RCC 7860 (cell line): ENCODE results near the gene PIP4K2C.

Source experiments
- DNase-seq: peaks from one replicate; pipeline ENCODE4 v3.0.0-alpha.2; 2015; ENCODE audit warnings: low spot score
- FAIRE-seq: peaks from 2 replicates; lab custom pipeline; 2012; peaks lifted over from hg19 to GRCh38; lab: Jason Lieb, UNC

PIP4K2C gene

DNA sequence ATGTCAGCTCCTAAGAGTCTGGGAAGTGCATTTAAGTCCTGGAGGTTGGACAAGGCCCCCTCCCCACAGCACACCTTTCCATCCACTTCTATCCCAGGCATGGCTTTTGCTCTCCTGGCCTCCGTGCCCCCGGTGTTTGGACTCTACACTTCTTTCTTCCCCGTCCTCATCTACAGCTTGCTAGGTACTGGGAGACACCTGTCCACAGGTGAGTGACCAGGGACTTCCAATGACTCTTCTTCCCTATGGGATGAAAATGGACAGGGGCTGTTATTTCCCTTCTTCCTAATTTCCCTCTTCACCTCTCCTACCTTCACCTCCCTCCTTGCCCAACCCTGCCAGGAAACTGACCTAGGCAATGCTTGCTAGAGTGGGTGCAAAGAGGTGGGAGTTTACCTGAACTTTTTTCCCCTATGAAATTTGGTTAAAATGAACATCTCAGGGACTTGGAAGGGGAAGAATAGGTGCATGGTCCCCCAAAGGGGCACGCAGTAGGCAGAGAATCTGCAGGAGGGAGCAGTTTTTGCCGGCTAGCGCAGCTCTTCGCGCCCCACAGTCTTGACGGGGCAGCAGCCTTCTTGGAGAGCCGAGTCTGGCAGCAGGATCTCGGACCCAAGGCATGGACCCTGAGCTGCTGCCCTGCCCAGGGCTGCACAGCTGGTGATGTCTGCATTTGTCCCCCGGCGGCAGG is 29.4 kb downstream of the PIP4K2C start:
- no peak for FAIRE-seq
- no peak for DNase-seq

DNA sequence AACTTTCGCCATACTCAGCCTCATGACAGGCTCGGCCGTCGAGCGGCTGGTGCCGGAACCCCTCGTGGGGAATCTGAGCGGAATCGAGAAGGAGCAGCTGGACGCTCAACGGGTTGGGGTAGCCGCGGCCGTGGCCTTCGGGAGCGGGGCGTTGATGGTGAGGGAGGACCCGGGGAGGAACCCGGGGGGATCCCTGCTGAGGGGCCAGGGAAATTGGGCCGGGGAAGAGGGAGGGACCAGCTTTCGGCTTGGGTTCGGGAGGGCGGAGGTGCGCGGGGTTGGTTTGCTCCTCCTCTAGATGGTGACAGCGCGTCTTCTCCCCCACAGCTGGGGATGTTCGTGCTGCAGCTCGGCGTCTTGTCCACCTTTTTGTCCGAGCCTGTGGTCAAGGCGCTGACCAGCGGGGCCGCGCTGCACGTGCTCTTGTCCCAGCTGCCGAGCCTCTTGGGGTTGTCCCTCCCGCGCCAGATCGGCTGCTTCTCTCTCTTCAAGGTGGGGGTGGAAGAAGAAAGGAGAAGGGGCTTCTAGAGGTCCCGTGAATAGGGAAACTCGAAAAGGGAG is 30.0 kb downstream of the PIP4K2C start:
- FAIRE-seq: no peak
- DNase-seq: no peak

DNA sequence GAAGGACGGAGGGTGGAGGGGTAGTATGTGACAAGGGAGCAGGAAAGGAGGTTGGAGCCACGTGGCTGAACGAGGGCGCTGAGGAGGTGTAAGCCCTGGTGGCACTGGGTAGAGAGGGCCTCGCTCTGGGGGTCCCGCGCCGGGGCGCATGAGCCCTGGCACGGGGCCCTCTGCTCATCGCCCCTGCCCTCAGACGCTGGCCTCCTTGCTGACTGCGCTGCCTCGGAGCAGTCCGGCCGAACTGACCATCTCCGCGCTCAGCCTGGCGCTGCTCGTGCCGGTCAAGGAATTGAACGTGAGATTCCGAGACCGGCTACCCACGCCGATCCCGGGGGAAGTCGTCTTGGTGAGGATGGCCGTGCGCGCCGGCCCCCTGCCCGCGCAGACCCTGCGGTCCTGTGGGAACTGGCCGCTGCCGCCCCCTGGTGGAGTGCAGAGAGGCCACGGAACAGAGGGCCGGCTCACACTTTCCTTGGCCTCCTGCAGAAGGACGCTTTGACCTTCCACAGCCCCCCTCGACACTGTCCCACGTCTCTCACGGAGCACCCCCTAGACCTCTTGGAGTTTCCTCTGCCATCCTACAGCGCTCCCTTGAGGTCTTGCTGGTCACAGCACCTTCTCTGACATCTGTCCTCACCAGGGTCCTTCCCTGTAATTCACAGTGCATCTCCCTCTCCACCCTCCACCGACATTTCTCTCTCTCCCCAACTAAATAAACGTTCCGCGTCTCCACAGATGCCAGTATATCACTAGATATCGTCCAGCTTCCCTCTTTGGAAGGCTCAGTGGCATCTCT is 30.7 kb downstream of the PIP4K2C start:
- FAIRE-seq (no peak), DNase-seq (no peak)

DNA sequence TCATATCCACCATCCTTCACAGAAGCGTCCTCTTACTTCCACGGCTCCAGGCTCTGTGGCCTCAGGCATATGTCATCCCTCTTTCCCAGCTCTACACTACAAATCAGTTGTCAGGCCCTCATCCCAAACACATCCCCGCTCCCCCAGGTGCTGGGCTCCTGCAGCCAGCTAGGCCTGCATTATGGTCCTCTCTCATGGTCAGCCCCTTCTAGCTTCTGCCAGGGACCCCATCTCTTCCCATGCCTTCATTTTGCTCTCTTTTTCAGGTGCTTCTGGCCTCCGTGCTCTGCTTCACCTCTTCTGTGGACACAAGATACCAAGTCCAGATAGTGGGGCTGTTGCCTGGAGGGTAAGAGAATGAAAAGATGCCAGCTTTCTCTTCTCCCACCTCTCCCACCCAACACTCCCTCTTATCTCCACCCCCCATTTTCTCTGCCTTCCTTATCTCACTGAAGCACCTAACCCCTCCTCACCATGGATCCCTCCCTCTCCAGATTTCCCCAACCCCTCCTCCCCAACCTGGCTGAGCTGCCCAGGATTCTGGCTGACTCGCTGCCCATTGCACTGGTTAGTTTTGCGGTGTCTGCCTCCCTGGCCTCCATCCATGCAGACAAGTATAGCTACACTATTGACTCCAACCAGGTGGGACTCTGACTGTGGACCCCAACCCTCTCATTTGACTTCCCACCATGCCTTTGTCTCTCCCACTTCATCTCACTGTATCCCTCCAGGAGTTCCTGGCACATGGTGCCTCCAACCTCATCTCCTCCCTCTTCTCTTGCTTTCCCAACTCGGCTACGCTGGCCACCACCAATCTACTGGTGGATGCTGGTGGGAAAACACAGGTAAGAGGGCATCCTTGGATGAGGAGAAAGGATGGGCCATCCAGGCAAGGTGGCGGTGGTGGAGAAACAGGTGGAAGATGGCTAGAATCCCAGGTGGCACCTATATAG is 31.6 kb downstream of the PIP4K2C start:
- DNase-seq (no peak), FAIRE-seq (no peak)

DNA sequence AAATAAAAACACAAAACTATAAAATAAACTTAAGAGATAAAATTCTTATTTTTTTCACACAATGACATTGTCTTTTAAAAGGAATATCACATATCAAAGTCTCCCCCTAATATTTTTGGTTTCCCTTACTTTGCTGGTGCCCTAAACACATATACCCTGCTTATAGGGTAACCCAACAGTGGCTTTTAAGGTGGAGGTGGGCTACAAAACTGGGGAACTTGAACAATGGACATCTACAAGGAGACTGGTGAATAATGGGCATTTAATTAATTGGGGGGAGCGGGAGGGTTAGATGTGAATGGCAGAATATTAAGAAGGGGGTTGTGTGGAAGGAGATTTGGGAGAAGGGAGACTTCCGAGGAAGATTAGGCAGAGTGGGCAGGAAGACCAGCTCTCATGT is 32.4 kb downstream of the PIP4K2C start:
- no peak for DNase-seq
- FAIRE-seq: no peak

DNA sequence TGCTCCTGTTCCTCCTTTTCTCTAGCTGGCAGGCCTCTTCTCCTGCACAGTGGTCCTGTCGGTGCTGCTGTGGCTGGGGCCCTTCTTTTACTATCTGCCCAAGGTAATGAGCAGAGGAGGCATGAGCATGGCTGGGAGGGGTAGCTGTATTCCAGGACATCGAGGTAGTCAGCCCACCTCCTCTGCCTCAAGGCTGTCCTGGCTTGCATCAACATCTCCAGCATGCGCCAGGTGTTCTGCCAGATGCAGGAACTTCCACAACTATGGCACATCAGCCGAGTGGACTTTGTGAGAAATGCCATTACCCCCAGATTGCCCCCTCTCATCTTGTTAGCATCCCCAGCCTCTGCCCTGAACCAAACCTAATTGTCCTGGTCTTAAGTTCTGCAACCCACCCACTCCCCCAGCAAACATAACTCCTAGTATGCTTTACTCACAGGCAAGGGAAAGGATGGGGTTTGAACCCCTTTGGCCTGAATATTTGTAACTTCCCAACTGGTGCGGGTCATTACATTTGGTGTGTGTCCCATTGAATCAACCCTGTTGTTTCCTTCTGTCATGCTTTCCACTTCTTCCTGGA is 32.9 kb downstream of the PIP4K2C start:
- FAIRE-seq: no peak
- DNase-seq: no peak

DNA sequence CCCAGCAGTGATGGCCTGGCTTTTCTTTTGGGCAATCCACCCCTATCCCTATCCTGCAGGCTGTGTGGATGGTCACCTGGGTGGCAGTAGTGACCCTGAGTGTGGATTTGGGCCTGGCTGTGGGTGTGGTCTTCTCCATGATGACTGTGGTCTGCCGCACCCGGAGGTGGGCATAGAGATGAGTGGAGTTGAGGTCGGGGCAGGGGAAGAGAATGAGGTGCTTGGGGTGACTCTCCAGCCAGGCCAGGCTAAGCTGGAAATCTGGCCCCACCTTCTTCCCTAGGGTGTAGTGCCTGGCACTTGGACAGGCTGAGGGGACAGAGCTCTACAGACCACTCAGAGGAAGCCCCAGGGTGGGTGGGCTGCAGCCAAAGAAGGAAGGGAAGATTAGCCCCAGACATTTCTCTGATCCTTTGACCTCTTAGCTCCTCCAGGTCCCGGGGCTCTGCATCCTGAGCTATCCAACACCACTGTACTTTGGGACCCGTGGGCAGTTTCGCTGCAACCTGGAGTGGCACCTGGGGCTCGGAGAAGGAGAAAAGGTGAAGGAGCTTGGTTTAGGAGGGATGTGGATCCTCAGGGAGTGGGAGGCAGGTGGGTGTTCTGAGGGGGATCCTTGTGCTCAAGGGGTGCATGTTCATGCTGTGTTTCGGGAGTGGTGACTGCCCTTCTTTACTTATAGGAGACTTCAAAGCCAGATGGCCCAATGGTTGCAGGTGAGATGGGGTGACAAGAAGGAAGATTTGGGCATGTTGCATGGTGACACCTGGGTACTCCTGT is 33.6 kb downstream of the PIP4K2C start:
- FAIRE-seq (no peak), DNase-seq (no peak)

DNA sequence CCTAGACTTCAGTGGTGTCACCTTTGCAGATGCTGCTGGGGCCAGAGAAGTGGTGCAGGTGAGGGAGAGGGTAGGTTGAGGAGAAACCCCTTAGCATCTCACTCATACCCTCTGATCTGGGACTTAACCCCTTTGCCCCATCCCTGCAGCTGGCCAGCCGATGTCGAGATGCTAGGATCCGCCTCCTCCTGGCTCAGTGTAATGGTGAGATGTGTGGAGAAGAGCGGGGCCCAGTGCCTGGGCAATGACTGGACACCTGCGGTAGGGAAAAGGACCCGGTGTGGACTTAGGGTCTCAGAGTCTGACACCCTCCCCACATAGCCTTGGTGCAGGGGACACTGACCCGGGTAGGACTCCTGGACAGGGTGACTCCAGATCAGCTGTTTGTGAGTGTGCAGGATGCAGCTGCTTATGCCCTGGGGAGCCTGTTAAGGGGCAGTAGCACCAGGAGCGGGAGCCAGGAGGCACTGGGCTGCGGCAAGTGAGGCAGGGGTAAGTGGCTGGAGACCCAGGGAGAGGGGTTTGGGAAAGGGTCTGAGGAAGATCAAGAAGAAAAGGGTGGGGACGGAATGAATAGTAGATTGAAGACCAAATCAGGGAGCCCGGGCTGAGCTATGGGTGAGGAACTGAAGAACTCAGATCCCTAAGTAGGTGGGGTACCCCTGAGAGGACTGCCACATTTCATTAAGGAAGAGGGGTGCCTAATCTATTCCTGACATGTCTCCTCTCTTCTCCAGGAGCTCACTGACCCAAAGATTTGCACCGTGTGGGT is 34.5 kb downstream of the PIP4K2C start:
- no peak for DNase-seq
- FAIRE-seq: no peak

DNA sequence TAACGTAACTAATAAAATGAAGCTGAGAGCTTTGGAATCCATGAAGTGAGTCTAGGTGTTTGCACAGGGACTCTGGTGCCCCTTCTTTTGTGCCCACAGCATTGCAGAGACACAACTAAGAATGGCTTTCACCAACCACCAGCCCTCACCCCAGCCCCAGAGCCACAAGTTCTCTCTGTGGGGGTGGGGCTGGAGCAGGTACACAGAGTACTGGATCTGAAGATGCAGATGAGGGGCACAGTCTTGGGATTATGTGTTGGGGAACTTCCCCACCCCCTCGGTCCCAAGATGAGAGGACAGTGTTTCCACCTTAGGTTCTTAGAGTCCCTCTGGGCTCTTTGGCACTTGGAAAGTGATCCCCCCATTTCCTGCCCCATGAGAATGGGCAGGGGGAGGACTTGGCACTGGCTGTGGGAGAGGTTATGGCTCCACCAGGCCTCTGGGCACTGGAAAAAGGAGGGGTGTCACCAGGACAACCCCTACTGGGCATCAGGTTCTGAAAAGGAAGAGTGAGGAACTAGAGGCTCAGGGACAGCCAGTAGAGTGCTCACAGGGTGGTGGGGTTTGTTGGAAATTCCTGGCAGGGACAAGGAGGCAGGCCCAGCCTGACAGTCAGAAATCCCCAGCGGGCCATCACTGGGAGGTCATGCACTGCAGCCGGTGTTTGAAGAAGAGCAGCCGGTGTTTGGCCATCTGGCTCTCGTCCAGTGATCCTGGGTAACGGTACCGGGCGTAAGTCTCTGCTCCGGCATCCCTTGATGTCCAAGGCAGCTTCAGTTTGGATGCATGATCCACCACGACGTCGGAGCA is 35.3 kb downstream of the PIP4K2C start:
- FAIRE-seq (no peak), DNase-seq (no peak)

DNA sequence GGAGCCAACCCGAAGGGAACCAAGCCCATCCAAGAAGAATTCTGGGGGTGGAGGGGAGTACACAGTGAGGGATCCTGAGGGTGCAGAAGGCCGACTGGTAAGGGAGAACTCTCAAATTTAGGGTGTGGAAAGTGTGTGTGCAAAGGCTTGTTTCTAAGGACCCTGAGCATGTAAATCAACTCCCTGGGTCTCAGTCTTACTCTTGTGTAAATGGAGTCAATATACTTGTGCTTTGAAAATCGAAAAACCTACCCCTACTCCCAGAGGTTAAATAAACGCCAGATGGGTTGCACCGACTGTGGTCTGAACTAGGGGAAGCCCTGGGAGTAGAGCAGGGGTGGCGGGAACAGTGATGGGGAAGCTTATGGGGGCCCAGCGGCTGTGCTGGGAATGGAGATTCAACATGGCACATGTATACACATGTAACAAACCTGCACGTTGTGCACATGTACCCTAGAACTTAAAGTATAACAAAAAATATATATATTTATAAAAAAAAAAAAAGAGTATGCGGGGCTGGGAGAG is 36.0 kb downstream of the PIP4K2C start:
- no peak for DNase-seq

DNA sequence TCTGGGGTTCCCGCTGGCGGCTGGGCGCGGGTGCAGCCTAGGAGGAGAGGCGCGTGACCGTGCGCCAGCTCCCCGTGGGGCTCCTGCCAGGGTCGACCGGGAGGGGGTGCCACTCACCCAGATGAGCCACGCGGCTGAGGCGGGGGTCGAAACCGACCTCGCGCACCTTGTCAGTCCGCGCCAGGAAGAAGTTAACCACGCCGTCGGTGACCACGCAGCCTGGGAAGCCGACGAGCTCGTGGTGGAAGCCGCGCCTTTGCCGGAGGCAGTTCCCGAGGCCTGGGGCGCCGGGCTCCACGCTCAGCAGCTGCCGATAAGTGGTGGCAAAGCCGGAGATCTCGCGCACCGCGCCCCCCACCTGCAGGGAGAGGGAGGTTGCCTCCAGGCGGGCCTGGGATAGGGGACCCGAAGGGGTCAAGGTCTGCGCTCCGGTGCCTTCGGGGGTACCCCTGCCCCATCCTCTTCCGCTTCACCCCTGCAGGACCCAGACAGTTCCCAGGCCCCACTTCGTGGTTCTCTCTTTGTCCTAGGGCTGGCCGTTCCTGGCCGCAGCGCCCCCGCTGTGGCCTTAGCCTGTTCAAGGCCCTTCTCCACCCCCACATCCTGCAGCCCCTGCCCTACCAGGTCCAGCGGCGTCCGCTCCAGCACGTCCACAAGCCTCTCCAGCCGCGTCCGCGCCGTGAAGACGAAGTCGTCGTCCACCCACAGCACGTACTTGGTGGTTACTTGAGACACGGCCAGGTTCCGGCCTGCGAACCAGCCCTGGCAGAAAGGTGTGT is 36.7 kb downstream of the PIP4K2C start:
- FAIRE-seq: no peak
- no peak for DNase-seq

More for the DNA sequence above, 36.0 kb downstream of the PIP4K2C start:
- FAIRE-seq: no peak

DNA sequence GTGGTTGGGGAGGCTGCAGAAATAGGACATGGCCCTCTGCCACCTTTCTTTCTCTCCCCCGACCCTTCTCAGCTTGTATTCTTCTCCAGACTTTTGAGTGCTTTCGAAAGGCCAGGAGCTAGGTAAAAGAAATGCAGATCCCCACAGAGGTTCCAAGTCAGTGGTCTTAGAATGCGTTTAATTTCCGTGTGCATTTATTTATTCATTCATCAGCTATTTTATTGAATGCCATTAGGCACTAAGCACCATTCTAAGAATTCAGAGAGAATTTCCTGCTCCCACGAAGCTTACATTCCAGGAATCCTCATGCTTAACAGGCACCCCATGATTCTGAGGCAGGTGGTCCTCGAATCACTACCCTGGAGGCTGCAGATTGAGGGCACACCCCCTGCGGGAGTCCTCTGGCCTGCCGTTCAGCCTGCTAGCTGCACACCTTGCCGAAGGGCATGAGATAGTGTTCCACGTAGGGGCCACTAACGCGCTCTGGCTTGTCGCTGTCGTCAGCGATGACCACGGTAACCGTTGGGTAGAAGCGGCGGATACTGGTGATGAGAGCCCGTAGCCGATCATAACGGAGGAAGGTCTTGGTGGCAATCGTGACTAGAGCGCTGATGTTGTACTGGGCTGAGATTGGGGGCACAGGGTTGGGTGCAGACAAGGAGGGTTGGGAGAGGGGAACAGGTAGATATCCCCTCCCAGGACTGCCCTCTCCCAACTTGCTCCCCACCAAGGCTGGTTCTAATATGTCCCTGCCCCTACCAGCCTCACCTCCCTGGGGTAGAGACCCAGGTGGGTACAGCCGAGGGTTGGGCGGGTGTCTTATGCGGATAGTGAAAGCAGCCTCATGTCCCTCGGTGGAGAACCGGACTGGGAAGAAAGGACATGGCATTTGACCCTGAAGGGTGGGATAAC is 37.5 kb downstream of the PIP4K2C start:
- FAIRE-seq (no peak), DNase-seq (no peak)

DNA sequence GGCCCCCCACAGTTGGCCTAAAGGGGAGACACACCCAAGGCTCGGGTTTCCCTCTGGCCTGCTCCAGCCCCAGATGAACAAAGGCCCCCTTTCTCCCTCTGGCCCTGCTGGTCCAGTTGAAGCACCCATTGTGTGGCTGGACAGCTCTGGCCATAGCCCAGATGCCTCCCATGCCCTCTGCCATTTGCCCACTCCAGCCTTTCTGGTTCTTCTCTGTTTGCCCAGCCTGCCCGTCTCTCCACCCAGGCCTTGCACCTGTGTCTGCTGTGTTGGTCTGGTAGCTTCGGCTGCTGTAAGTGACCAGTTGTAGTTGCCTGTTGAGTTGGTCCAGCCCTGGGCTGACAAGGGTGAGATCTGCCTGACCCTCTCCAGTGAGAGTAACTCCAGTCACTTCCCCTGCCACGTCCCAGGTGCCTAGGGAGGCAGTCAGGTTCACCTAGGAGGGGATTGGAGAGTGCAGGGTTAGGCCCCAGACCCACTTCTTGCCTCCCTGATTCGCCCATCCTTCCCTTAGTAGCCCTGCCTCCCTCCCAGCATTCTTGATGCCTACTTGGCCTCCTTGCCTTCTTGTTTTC is 39.0 kb downstream of the PIP4K2C start:
- FAIRE-seq (no peak), DNase-seq (no peak)

DNA sequence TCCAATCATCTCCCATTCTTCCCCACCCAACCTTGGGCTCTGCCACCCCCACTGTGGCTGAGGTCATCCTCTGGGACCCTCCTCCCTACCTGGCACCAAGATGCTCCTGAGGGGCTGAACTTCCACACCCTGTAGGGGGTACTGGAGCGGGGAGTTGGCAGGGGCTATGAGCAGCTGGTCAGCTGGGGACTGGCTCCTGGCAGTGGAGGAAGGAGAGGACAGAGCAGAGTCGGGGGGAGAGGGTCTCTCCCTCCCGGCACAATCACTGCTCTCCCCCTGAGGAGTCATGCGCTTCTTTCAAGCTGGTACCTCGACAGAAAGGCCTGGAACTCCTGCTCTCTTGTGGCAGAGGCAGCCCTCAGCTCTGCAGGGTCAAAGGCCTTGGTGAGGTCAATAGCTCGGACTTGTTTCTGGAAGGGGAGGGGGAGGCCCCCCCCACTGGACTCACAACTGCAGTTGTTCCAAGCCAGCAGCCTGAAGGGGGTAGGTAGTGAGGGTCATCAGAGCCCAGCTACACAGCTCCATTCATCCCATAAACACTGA is 40.0 kb downstream of the PIP4K2C start:
- FAIRE-seq (no peak), DNase-seq (no peak)

DNA sequence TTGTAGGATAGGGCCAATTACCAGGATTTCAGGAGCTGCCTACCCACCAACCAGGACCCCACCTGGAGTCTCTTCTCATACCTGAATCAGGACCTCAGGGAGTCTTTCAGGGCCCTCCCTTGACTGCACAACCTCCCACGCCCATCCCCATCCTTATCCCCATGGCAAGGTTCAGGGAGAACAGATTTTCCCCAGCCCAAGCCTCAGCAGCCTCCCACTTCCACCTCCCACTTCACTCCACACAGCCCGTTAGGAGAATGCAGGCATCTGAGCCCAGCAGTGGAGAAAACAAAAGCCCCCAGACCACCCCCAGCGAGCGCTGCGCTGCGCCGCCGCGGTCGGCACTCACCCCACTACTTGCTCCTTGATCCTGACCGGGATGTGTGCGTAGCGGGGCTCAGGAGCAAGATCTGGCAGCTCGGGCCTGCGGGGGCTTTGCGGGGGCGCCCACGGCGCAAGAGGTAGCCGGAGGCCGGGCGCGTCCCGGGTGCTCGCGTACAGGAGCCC is 40.6 kb downstream of the PIP4K2C start:
- no peak for FAIRE-seq

More for the DNA sequence above, 40.6 kb downstream of the PIP4K2C start:
- no peak for DNase-seq
